Measurements from ENCODE around the gene PTGDR.

PTGDR gene

DNA sequence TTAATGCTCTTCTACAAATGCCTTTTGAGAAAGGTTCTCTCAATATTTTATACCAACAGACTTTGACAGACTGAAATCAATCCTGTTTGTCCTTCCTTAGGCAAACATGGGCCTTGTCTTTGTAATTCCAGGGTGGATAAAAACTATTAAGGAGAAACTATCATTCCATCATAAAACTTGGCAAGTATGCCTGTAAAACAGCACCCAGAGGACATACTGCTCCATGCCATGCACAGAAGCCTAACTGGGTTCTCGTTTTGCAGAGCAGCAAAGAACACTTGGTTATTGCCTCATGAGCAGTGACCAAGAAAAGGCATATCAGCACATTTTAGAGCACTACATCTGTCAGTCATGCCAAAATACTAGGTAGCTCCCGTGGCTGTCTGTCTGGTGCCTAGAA is 33.8 kb upstream of the PTGDR start:
- Mint-ChIP-seq H3K36me3 (ENCODE audit: low read depth) (no peaks in the 10 kb centered on the region), H3K27ac (no peak overlapping the region), H3K4me3 (no peak overlapping the region), H3K9me3 (no peaks in the 10 kb centered on the region), H3K4me1 (no peaks in the 10 kb centered on the region), H3K27me3 (ENCODE audit: low read depth) (no peaks in the 10 kb centered on the region)
- no peak for TF ChIP-seq CTCF (IDR thresholded peaks at IDR 0.05; ENCODE audit: unreplicated experiment in 3 of 3)

DNA sequence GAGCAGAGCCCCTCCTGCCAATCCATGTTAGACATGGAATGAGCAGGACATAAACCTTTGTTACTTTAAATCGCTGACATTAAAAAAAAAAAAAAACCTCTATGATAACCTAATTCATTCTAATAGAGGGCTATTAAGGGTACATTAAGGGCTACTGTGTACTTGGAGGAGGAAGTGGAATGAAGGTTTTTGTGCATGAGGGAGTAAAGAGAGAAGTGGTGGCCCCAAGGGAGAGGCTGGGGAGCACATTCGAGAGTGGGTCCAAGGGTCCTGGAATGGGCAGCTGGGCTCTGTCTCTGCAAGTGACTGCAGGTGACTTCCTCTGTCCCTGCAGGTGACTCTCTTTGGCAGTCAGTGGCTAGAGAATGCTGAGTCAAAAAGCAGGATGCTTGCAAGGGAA is 32.1 kb upstream of the PTGDR start:
- H3K27ac Mint-ChIP-seq, result peak overlapping the region in 1 of 3 experiments; percentile 55
- no peak for TF ChIP-seq CTCF (IDR thresholded peaks at IDR 0.05; ENCODE audit: unreplicated experiment in 3 of 3)
- no peaks in the 10 kb centered on the region for H3K27me3 Mint-ChIP-seq (ENCODE audit: low read depth)
- H3K9me3 Mint-ChIP-seq, result no peaks in the 10 kb centered on the region
- no peak overlapping the region for H3K4me3 Mint-ChIP-seq
- no peaks in the 10 kb centered on the region for H3K36me3 Mint-ChIP-seq (ENCODE audit: low read depth)
- H3K4me1 Mint-ChIP-seq, result no peaks in the 10 kb centered on the region

- no peak for TF ChIP-seq CTCF (IDR thresholded peaks at IDR 0.05; ENCODE audit: unreplicated experiment in 3 of 3)
- Mint-ChIP-seq H3K36me3 (ENCODE audit: low read depth) (no peaks in the 10 kb centered on the region), H3K27me3 (ENCODE audit: low read depth) (no peaks in the 10 kb centered on the region), H3K27ac (peak overlapping the region in 2 of 3 experiments; percentile 6 to 55), H3K4me1 (peaks cover 4% of the 10 kb centered on the region), H3K4me3 (no peak overlapping the region), H3K9me3 (no peaks in the 10 kb centered on the region)
Measured at GRCh38 chr14:52235866-52236510, 31.5 kb upstream of the PTGDR start.

- Mint-ChIP-seq H3K4me3 (no peak overlapping the region), H3K9me3 (no peaks in the 10 kb centered on the region), H3K36me3 (ENCODE audit: low read depth) (no peaks in the 10 kb centered on the region), H3K27ac (no peak overlapping the region), H3K4me1 (peaks cover 5% of the 10 kb centered on the region), H3K27me3 (ENCODE audit: low read depth) (no peaks in the 10 kb centered on the region)
- TF ChIP-seq CTCF (IDR thresholded peaks at IDR 0.05; ENCODE audit: unreplicated experiment in 3 of 3), result no peak
Measured at GRCh38 chr14:52238682-52239081, 28.8 kb upstream of the PTGDR start.

DNA sequence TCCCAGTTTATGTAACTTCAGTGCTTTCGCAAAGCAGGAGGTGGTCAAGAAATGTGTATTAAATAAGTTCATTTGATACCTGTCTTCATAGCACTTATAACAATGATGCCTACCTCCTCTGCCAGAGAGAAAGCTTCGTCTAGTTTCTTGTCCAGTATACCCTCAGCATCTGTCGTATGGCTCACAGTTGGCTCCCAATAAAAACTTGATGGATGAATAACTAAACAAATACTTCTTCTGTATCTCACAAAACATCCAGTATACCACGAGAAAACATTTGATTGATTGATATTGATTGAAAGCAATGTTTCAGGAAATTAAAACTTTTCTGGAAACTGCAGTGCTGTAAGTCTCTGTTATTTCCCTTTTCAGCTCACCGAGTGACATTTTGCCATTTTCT is 26.9 kb upstream of the PTGDR start:
- no peaks in the 10 kb centered on the region for H3K9me3 Mint-ChIP-seq
- TF ChIP-seq CTCF (IDR thresholded peaks at IDR 0.05; ENCODE audit: unreplicated experiment in 3 of 3), result no peak
- H3K36me3 Mint-ChIP-seq (ENCODE audit: low read depth), result no peaks in the 10 kb centered on the region
- no peak overlapping the region for H3K4me3 Mint-ChIP-seq
- peaks cover 5% of the 10 kb centered on the region for H3K4me1 Mint-ChIP-seq
- peak overlapping the region in 2 of 3 experiments; percentile 9 to 46 for H3K27ac Mint-ChIP-seq
- H3K27me3 Mint-ChIP-seq (ENCODE audit: low read depth), result peaks cover 4% of the 10 kb centered on the region

DNA sequence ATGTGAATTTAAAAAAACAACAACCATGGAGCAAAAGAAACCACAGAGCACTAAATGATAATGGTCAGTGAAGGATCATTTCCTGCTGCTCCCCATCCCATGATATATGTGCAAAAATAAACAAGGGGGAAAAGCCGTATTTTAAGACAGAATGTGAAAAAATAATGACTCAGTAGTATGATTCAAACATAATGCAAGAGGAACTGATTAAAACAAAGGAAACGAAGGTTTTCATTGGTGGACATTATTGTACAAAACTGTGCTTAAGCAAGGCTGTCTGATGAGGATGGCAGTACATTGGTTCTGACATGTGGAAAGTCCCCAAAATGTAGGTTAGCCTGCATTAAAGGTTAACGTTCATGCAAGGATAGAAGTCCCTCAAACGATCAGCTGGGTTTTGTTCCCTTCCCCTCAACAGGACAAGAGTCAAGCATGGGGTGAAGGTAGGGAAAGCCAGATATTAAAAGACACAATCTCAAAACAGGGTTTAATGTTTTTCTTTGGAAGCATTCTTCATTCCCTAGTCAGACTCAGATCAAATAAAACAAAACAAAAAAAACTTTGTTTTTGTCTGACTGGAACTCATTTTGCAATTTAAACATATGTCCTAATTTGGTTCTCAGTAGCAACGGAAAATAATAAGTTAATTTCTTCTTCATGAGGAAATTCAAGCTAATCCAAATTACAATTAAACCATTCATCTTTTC is 26.3 kb upstream of the PTGDR start:
- H3K4me1 Mint-ChIP-seq, result peaks cover 5% of the 10 kb centered on the region
- peak overlapping the region in 2 of 3 experiments; percentile 9 to 46 for H3K27ac Mint-ChIP-seq
- no peak overlapping the region for H3K4me3 Mint-ChIP-seq
- no peaks in the 10 kb centered on the region for H3K9me3 Mint-ChIP-seq
- no peaks in the 10 kb centered on the region for H3K36me3 Mint-ChIP-seq (ENCODE audit: low read depth)
- H3K27me3 Mint-ChIP-seq (ENCODE audit: low read depth), result peaks cover 4% of the 10 kb centered on the region
- TF ChIP-seq CTCF (IDR thresholded peaks at IDR 0.05; ENCODE audit: unreplicated experiment in 3 of 3), result no peak
